GM23338 (cell line): ENCODE measurements around the gene TMEM204.

Experiments
- EZH2 ChIP-seq: fragments of 200-600 bp; sonication (generic); IDR thresholded peaks from one replicate; pipeline ENCODE4 v1.8.0; 2017; ENCODE audit warnings: antibody characterized with exemption, mild to moderate bottlenecking, low read depth; ENCODE audit not compliant: unreplicated experiment
- TF ChIP-seq, protein P1 (sequence below), 2 experiments: fragments of 200-600 bp in 1 of 2; sonication (generic) in 1 of 2; conservative IDR thresholded peaks; 2 replicates each; pipeline versions ENCODE4 v1.5.1 to v1.6.1; 2016 to 2017; ENCODE audit warnings: antibody characterized with exemption in 2 of 2, low read depth in 2 of 2, mild to moderate bottlenecking in 2 of 2, moderate library complexity in 1 of 2
- TF ChIP-seq, protein P2 (sequence below): fragments of 250-450 bp; sonication (Bioruptor Pico); IDR thresholded peaks from 2 replicates; pipeline ENCODE4 v1.5.0; 2020; ENCODE audit warnings: mild to moderate bottlenecking, moderate library complexity

DNA sequence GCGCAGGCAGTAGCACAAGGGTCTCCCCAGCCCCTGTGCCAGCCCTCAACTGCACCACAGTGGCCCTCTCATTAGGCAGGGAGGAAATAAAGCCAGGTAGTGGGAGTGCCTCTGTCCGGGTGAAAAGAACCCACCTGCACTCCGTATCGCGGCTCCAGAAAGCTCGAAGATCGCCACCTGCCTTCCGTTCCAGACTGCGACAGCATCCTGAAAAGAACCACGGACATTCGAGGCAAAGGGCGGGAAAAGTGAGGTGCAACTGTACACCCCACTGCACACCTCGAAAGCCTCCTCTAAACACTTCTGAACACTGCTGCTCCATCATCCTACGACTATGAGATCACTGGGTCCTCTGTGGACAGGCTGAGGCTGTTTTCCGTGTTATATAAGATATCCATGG lies 49.7 kb downstream of the TMEM204 start:
- TF ChIP-seq, protein P1, sequence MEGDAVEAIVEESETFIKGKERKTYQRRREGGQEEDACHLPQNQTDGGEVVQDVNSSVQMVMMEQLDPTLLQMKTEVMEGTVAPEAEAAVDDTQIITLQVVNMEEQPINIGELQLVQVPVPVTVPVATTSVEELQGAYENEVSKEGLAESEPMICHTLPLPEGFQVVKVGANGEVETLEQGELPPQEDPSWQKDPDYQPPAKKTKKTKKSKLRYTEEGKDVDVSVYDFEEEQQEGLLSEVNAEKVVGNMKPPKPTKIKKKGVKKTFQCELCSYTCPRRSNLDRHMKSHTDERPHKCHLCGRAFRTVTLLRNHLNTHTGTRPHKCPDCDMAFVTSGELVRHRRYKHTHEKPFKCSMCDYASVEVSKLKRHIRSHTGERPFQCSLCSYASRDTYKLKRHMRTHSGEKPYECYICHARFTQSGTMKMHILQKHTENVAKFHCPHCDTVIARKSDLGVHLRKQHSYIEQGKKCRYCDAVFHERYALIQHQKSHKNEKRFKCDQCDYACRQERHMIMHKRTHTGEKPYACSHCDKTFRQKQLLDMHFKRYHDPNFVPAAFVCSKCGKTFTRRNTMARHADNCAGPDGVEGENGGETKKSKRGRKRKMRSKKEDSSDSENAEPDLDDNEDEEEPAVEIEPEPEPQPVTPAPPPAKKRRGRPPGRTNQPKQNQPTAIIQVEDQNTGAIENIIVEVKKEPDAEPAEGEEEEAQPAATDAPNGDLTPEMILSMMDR (conservative IDR thresholded peaks at IDR 0.05; ENCODE audit: low read depth in 2 of 2): peak; percentile 38 to 53
- TF ChIP-seq, protein P2, sequence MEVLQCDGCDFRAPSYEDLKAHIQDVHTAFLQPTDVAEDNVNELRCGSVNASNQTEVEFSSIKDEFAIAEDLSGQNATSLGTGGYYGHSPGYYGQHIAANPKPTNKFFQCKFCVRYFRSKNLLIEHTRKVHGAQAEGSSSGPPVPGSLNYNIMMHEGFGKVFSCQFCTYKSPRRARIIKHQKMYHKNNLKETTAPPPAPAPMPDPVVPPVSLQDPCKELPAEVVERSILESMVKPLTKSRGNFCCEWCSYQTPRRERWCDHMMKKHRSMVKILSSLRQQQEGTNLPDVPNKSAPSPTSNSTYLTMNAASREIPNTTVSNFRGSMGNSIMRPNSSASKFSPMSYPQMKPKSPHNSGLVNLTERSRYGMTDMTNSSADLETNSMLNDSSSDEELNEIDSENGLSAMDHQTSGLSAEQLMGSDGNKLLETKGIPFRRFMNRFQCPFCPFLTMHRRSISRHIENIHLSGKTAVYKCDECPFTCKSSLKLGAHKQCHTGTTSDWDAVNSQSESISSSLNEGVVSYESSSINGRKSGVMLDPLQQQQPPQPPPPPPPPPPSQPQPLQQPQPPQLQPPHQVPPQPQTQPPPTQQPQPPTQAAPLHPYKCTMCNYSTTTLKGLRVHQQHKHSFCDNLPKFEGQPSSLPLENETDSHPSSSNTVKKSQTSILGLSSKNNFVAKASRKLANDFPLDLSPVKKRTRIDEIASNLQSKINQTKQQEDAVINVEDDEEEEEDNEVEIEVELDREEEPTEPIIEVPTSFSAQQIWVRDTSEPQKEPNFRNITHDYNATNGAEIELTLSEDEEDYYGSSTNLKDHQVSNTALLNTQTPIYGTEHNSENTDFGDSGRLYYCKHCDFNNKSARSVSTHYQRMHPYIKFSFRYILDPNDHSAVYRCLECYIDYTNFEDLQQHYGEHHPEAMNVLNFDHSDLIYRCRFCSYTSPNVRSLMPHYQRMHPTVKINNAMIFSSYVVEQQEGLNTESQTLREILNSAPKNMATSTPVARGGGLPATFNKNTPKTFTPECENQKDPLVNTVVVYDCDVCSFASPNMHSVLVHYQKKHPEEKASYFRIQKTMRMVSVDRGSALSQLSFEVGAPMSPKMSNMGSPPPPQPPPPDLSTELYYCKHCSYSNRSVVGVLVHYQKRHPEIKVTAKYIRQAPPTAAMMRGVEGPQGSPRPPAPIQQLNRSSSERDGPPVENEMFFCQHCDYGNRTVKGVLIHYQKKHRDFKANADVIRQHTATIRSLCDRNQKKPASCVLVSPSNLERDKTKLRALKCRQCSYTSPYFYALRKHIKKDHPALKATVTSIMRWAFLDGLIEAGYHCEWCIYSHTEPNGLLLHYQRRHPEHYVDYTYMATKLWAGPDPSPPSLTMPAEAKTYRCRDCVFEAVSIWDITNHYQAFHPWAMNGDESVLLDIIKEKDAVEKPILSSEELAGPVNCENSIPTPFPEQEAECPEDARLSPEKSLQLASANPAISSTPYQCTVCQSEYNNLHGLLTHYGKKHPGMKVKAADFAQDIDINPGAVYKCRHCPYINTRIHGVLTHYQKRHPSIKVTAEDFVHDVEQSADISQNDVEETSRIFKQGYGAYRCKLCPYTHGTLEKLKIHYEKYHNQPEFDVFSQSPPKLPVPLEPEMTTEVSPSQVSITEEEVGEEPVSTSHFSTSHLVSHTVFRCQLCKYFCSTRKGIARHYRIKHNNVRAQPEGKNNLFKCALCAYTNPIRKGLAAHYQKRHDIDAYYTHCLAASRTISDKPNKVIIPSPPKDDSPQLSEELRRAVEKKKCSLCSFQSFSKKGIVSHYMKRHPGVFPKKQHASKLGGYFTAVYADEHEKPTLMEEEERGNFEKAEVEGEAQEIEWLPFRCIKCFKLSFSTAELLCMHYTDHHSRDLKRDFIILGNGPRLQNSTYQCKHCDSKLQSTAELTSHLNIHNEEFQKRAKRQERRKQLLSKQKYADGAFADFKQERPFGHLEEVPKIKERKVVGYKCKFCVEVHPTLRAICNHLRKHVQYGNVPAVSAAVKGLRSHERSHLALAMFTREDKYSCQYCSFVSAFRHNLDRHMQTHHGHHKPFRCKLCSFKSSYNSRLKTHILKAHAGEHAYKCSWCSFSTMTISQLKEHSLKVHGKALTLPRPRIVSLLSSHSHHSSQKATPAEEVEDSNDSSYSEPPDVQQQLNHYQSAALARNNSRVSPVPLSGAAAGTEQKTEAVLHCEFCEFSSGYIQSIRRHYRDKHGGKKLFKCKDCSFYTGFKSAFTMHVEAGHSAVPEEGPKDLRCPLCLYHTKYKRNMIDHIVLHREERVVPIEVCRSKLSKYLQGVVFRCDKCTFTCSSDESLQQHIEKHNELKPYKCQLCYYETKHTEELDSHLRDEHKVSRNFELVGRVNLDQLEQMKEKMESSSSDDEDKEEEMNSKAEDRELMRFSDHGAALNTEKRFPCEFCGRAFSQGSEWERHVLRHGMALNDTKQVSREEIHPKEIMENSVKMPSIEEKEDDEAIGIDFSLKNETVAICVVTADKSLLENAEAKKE (CRISPR knock-in tag): no peak
- no peak for TF ChIP-seq EZH2
